ENCODE measurements around the gene PCNX3. TPM values are rescaled to one million over a fixed set of nuclear protein-coding genes. Genes with fewer than 3 reads are reported as not detected.

Gene PCNX3
- total and polyA plus RNA-seq, 7 experiments from 2014 or later = 2.2 to 64.9 (median 54.9) TPM

DNA sequence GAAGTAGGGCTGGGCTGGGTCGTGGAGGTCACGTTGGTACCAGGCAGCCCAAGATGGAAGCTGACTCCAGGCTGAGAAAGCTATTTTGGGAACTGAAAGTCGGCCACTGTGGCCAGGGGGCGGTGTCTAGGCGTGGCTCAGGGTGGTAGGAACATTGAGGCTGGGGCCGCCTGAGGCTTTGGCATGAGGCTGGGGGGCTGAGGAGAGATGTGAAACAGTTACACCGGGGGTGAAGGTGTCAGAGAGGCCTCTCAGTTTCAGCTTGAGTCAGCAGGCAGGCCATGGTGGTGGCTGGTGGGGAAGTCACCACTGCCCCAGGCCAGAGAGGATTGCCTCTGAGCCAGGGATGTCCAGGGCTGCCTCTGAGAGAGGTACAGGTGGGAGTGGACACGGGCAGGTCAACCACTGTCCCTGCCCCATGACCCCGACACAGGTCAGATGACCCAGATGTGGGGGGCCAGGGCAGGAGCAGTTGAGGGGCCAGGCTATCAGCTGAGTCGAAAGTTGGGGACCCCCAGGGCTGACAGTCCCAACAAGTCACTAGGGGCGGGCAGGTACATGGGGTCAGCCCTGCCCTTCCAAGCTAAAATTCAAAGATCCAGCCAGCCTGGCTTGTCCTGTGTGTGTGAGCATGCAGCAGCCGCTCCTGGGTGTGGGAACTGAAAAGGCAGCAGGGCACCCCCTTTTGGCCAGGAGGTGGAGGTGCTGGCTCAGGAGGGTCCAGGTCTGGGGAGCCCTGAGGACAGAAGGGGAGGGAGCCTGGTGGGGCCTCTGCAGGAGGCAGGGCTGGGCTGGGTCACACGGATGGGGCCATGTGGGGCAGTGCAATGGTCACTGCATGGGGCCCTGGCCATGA is 27.1 kb upstream of the PCNX3 start:
- Histone ChIP-seq H3K27ac (ENCODE audit: low read depth, low read length) (peak overlapping the region; percentile 43), H3K4me3 (ENCODE audit: low read length) (no peak overlapping the region), H3K36me3 (ENCODE audit: control insufficient read depth in 2 of 3, insufficient read depth in 3 of 3, low read length in 3 of 3) (peaks cover 0 to 62% (median 0%) of the 10 kb centered on the region in 3 experiments), H3K4me1 (ENCODE audit: control insufficient read depth in 2 of 2, insufficient read depth in 2 of 2, low read length in 2 of 2) (peaks cover 11 to 16% of the 10 kb centered on the region in 2 donors), H3K27me3 (ENCODE audit: control insufficient read depth in 2 of 2, insufficient read depth in 2 of 2, low read length in 2 of 2) (no peaks in the 10 kb centered on the region), H3K9me3 (ENCODE audit: control insufficient read depth in 2 of 3, low read length in 3 of 3) (no peaks in the 10 kb centered on the region)
- Mint-ChIP-seq H3K36me3 (peaks cover 0 to 9% (median 0%) of the 10 kb centered on the region in 5 donors), H3K4me3 (peak overlapping the region in 1 of 10 donors; percentile 76), H3K27ac (peak overlapping the region; percentile 38 to 86 (median 76)), H3K27me3 (no peaks in the 10 kb centered on the region), H3K4me1 (peaks cover 16 to 43% (median 21%) of the 10 kb centered on the region in 7 donors), H3K9me3 (peaks cover 0 to 2% (median 0%) of the 10 kb centered on the region in 11 donors)
- ATAC-seq (peak; percentile 91), DNase-seq (peak; percentile 35 to 83 (median 75))
- CTCF ChIA-PET = interaction anchor here (0.8 to 12.7 kb wide), 13 partner anchors 12 to 221 kb away, joined by 3 to 126 read pairs (median 6); partner anchors contain the start of genes EHBP1L1 and FAM89B
- intact Hi-C loops (cut with micrococcal nuclease) = loop anchor here (1.0 to 2.0 kb wide), 7 partner anchors 14 to 222 kb away; partner anchors contain the start of genes MAP3K11 (in 2 of the 2), PCNX3 (in 1 of the 2) and SLC25A45 (in 1 of the 2)
- POLR2A ChIA-PET = interaction anchor here (0.6 to 7.2 kb wide), 16 partner anchors 12 to 232 kb away, joined by 3 to 66 read pairs (median 4); partner anchors contain the start of genes EHBP1L1, FAM89B, MALAT1 and PCNX3

GRCh38 chr11:65589444-65590239 is 25.9 kb upstream of the PCNX3 start:
- Mint-ChIP-seq H3K27me3 (no peaks in the 10 kb centered on the region), H3K4me3 (no peak overlapping the region), H3K9me3 (peaks cover 0 to 2% (median 0%) of the 10 kb centered on the region in 11 donors), H3K36me3 (peaks cover 0 to 6% (median 0%) of the 10 kb centered on the region in 5 donors), H3K4me1 (peaks cover 16 to 39% (median 27%) of the 10 kb centered on the region in 7 donors), H3K27ac (peak overlapping the region in 3 of 9 donors; percentile 5 to 86 (median 78))
- intact Hi-C loops (cut with micrococcal nuclease) = loop anchor here in 1 of 2 donors (2.0 kb wide), 1 partner anchor 25 kb away; the partner anchor contains the start of genes MAP3K11 and PCNX3
- POLR2A ChIA-PET = interaction anchor here (0.5 to 7.2 kb wide), 9 partner anchors 13 to 647 kb away, joined by 3 to 66 read pairs (median 6); partner anchors contain the start of genes EHBP1L1 and FAM89B
- DNase-seq (no peak), ATAC-seq (no peak)
- Histone ChIP-seq H3K4me1 (ENCODE audit: control insufficient read depth in 2 of 2, insufficient read depth in 2 of 2, low read length in 2 of 2) (peaks cover 15 to 16% of the 10 kb centered on the region in 2 donors), H3K9me3 (ENCODE audit: control insufficient read depth in 2 of 3, low read length in 3 of 3) (no peaks in the 10 kb centered on the region), H3K4me3 (ENCODE audit: low read length) (no peak overlapping the region), H3K27me3 (ENCODE audit: control insufficient read depth in 2 of 2, insufficient read depth in 2 of 2, low read length in 2 of 2) (no peaks in the 10 kb centered on the region), H3K27ac (ENCODE audit: low read depth, low read length) (no peak overlapping the region), H3K36me3 (ENCODE audit: control insufficient read depth in 2 of 3, insufficient read depth in 3 of 3, low read length in 3 of 3) (peaks cover 0 to 54% (median 0%) of the 10 kb centered on the region in 3 experiments)
- CTCF ChIA-PET = interaction anchor here (0.6 to 12.7 kb wide), 5 partner anchors 13 to 81 kb away, joined by 3 to 126 read pairs (median 33); partner anchors contain the start of genes EHBP1L1 and FAM89B

DNA sequence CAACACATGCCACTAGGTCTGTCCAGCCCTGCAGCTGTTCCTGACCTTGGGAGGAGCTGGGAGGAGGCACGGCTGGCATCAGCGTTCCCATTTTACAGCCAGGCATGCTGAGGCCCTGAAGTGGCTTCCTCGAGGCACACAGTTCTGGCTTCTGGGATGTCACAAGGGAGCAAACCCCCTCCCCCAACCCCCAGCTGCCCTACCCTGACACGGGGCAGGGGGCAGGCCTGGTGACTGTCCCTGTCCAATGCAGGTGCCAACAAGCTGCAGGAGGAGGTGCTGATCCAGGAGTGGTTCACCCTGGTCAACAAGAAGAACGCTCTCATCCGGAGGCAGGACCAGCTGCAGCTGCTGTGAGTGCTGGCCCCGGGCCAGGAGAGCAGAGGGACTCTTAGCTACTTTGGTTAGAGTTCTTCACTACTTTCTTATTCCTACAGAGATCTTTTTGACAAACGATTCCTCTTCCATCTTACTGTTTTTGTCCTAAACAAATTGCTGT is 25.3 kb upstream of the PCNX3 start:
- peak overlapping the region in 5 of 9 donors; percentile 19 to 82 (median 67) for H3K27ac Mint-ChIP-seq
- H3K36me3 Mint-ChIP-seq = peaks cover 0 to 7% (median 0%) of the 10 kb centered on the region in 5 donors
- H3K9me3 ChIP-seq (ENCODE audit: control insufficient read depth in 2 of 3, low read length in 3 of 3) = no peaks in the 10 kb centered on the region
- H3K27me3 Mint-ChIP-seq = no peaks in the 10 kb centered on the region
- CTCF ChIA-PET = interaction anchor here (4.4 to 12.7 kb wide), 3 partner anchors 14 to 52 kb away, joined by 33 to 126 read pairs (median 36); partner anchors contain the start of genes EHBP1L1 and FAM89B
- peaks cover 20 to 21% of the 10 kb centered on the region in 2 donors for H3K4me1 ChIP-seq (ENCODE audit: control insufficient read depth in 2 of 2, insufficient read depth in 2 of 2, low read length in 2 of 2)
- H3K9me3 Mint-ChIP-seq = peaks cover 0 to 2% (median 0%) of the 10 kb centered on the region in 11 donors
- H3K36me3 ChIP-seq (ENCODE audit: control insufficient read depth in 2 of 3, insufficient read depth in 3 of 3, low read length in 3 of 3) = peaks cover 0 to 52% (median 0%) of the 10 kb centered on the region in 3 experiments
- no peak for ATAC-seq
- no peak for DNase-seq
- POLR2A ChIA-PET = interaction anchor here (0.8 to 7.2 kb wide), 7 partner anchors 14 to 65 kb away, joined by 3 to 66 read pairs (median 7); partner anchors contain the start of genes EHBP1L1 and FAM89B
- intact Hi-C loops (cut with micrococcal nuclease) = no loop called here
- H3K27me3 ChIP-seq (ENCODE audit: control insufficient read depth in 2 of 2, insufficient read depth in 2 of 2, low read length in 2 of 2) = no peaks in the 10 kb centered on the region
- no peak overlapping the region for H3K4me3 ChIP-seq (ENCODE audit: low read length)
- no peak overlapping the region for H3K4me3 Mint-ChIP-seq
- no peak overlapping the region for H3K27ac ChIP-seq (ENCODE audit: low read depth, low read length)
- peaks cover 21 to 44% (median 33%) of the 10 kb centered on the region in 7 donors for H3K4me1 Mint-ChIP-seq

DNA sequence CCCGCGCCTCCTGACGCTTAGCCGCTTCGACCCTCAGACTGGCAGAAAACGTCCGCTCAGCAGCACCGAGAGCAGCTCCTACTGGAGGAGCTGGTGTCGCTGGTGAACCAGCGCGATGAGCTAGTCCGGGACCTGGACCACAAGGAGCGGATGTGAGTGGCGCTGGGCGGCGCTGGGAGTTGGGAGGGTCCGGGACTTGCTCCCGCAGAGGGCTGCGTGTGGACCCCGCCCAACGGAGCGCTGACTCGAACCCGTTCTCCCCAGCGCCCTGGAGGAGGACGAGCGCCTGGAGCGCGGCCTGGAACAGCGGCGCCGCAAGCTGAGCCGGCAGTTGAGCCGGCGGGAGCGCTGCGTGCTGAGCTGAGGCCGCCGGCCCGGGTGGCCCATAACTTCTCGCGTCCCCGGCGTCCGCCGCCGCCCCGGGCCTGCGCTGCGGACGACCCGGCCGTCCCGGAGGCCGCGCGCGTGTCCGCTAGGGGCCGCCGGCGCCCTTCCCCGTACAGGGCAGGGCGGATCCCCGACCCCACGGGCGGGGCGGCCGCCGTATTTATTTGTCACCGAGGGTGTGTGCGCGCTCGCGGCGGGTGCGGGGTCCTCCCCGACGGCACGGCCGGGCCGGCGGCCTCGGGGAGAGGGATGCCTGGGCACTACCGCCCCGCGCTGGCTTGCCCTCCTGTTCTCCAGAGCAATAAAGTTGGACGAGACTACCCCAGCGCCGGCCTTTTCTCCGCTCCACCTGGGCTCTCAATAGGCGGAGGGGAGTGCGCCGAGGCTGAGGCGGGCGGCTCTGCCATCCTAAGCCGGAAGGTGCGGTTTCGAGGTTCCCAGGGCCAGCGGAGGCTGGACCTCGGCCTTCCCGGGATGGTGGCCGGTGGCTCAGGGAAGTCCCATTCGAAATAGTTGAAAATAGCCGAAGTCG is 23.4 kb upstream of the PCNX3 start:
- ChIA-PET POLR2A (interaction anchor here (1.5 to 7.2 kb wide), 5 partner anchors 16 to 67 kb away, joined by 4 to 66 read pairs (median 22); partner anchors contain the start of genes EHBP1L1 and SCYL1), CTCF (interaction anchor here (1.7 to 12.7 kb wide), 5 partner anchors 19 to 224 kb away, joined by 3 to 126 read pairs (median 8); partner anchors contain the start of genes FAM89B, MAP3K11 and PCNX3)
- H3K4me3 ChIP-seq (ENCODE audit: low read length) = no peak overlapping the region
- Mint-ChIP-seq H3K4me3 (no peak overlapping the region), H3K27me3 (no peaks in the 10 kb centered on the region), H3K4me1 (peaks cover 18 to 40% (median 36%) of the 10 kb centered on the region in 7 donors), H3K9me3 (no peaks in the 10 kb centered on the region), H3K27ac (no peak overlapping the region), H3K36me3 (peaks cover 0 to 7% (median 0%) of the 10 kb centered on the region in 5 donors)
- H3K27me3 ChIP-seq (ENCODE audit: control insufficient read depth in 2 of 2, insufficient read depth in 2 of 2, low read length in 2 of 2) = no peaks in the 10 kb centered on the region
- intact Hi-C loops (cut with micrococcal nuclease) = no loop called here
- H3K9me3 ChIP-seq (ENCODE audit: control insufficient read depth in 2 of 3, low read length in 3 of 3) = no peaks in the 10 kb centered on the region
- DNase-seq (no peak), ATAC-seq (no peak)
- no peak overlapping the region for H3K27ac ChIP-seq (ENCODE audit: low read depth, low read length)
- H3K4me1 ChIP-seq (ENCODE audit: control insufficient read depth in 2 of 2, insufficient read depth in 2 of 2, low read length in 2 of 2) = peaks cover 22 to 24% of the 10 kb centered on the region in 2 donors
- H3K36me3 ChIP-seq (ENCODE audit: control insufficient read depth in 2 of 3, insufficient read depth in 3 of 3, low read length in 3 of 3) = peaks cover 0 to 41% (median 0%) of the 10 kb centered on the region in 3 experiments

- H3K36me3 ChIP-seq (ENCODE audit: control insufficient read depth in 2 of 3, insufficient read depth in 3 of 3, low read length in 3 of 3) = peaks cover 0 to 47% (median 0%) of the 10 kb centered on the region in 3 experiments
- POLR2A ChIA-PET = interaction anchor here (1.0 to 3.6 kb wide), 9 partner anchors 17 to 68 kb away, joined by 3 to 22 read pairs (median 4); partner anchors contain the start of genes EHBP1L1, FAM89B, SCYL1 and ZNRD2
- Mint-ChIP-seq H3K36me3 (peaks cover 0 to 9% (median 0%) of the 10 kb centered on the region in 5 donors), H3K4me1 (peaks cover 11 to 32% (median 29%) of the 10 kb centered on the region in 7 donors), H3K27me3 (no peaks in the 10 kb centered on the region), H3K9me3 (no peaks in the 10 kb centered on the region), H3K4me3 (no peak overlapping the region), H3K27ac (peak overlapping the region in 2 of 9 donors; percentile 18 to 33)
- intact Hi-C loops (cut with micrococcal nuclease) = loop anchor here in 1 of 2 donors (1.0 kb wide), 1 partner anchor 53 kb away; no protein-coding TSS in a partner anchor
- no peaks in the 10 kb centered on the region for H3K9me3 ChIP-seq (ENCODE audit: control insufficient read depth in 2 of 3, low read length in 3 of 3)
- H3K27me3 ChIP-seq (ENCODE audit: control insufficient read depth in 2 of 2, insufficient read depth in 2 of 2, low read length in 2 of 2) = no peaks in the 10 kb centered on the region
- H3K27ac ChIP-seq (ENCODE audit: low read depth, low read length) = no peak overlapping the region
- H3K4me3 ChIP-seq (ENCODE audit: low read length) = no peak overlapping the region
- CTCF ChIA-PET = interaction anchor here (0.6 to 12.7 kb wide), 12 partner anchors 16 to 239 kb away, joined by 3 to 126 read pairs (median 4); partner anchors contain the start of genes EHBP1L1, FAM89B, MAP3K11 and PCNX3
- DNase-seq (no peak), ATAC-seq (no peak)
- H3K4me1 ChIP-seq (ENCODE audit: control insufficient read depth in 2 of 2, insufficient read depth in 2 of 2, low read length in 2 of 2) = peaks cover 16 to 22% of the 10 kb centered on the region in 2 donors
Measured at GRCh38 chr11:65592858-65593517, 22.6 kb upstream of the PCNX3 start.
